ENCODE measurements around the gene PMF1.

The PMF1 gene

DNA sequence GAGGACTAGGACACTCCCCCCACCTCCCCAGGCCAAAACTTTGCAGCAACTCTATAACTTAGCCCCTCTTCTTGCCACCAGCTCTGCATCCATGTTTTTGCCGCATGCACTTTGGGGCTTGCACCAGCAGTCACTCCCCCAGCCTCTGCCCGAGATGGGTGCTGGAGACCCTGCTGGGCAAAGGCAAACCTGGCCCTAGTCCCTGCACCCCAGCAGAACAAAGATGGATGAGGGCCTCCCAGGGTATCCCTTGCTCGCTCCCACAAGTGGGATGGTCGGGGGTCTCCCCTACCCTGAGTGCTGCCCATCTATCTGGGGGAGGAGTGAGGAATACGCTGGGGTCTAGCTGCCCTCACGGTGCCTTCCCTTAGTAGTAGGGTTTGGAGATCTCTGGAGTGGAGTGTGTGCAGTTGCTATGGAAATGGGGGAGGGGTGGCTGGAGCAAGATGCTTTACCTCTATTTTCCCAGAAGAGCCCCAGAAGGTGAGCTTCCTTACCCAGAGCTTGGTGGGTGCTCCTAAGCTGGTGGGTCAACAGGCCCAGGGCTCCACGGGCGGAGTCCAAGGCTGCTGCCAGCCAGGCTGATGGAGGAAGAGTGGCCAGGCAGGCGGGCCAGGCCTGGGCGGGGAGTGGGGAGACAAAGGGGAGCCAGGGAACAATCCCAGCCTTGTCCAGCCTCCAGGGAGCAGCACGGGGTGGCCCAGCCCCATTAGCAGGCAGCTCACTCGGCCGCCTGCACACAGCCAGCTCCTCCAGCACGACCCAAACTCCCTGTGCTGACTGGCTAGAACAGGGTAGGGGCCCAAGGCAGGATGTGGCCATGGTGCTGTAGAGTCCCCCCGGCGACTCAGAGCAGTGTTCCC lies 34.9 kb downstream of the PMF1 start, which contains the start of gene PAQR6:
TSS of gene PAQR6 (minus strand) at position 597 of the 863 bp plus-strand sequence. CDS start 1,325 bp downstream, outside the sequence.
- ChIA-PET POLR2A (ENCODE audit: low non-redundant PET) (no interaction called here), CTCF (no interaction called here)
- TF ChIP-seq, protein P1, sequence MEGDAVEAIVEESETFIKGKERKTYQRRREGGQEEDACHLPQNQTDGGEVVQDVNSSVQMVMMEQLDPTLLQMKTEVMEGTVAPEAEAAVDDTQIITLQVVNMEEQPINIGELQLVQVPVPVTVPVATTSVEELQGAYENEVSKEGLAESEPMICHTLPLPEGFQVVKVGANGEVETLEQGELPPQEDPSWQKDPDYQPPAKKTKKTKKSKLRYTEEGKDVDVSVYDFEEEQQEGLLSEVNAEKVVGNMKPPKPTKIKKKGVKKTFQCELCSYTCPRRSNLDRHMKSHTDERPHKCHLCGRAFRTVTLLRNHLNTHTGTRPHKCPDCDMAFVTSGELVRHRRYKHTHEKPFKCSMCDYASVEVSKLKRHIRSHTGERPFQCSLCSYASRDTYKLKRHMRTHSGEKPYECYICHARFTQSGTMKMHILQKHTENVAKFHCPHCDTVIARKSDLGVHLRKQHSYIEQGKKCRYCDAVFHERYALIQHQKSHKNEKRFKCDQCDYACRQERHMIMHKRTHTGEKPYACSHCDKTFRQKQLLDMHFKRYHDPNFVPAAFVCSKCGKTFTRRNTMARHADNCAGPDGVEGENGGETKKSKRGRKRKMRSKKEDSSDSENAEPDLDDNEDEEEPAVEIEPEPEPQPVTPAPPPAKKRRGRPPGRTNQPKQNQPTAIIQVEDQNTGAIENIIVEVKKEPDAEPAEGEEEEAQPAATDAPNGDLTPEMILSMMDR (conservative IDR thresholded peaks at IDR 0.05; ENCODE audit: low read depth) = no peak
- H3K27ac ChIP-seq = peak within 1 kb of the TSS; percentile 82
- DNase-seq (ENCODE audit: low spot score) = no peak

DNA sequence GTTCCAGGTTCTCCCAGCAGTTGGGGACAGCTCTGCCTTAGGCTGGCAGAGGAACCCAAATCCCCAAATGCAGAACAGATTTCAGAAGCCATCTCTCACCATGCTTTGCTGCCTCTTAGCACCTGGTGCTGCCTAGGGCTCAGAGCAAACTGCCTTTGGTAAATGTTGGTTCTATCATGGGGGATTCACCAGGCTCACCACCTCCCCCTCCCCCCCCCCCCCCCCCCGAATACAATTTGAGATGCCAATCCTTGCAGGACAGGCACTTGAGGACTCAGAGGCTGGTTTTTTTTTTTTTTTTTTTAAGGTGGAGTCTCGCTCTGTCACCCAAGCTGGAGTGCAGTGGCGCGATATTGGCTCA lies 35.5 kb downstream of the PMF1 start:
- no peak for DNase-seq (ENCODE audit: low spot score)
- POLR2A ChIA-PET (ENCODE audit: low non-redundant PET) = interaction anchor here (0.7 kb wide), 1 partner anchor 21 kb away, joined by 6 read pairs; no protein-coding TSS in a partner anchor
- peak overlapping the region; percentile 82 for H3K27ac ChIP-seq
- CTCF ChIA-PET = no interaction called here
- TF ChIP-seq, protein P1 (conservative IDR thresholded peaks at IDR 0.05; ENCODE audit: low read depth) = no peak

DNA sequence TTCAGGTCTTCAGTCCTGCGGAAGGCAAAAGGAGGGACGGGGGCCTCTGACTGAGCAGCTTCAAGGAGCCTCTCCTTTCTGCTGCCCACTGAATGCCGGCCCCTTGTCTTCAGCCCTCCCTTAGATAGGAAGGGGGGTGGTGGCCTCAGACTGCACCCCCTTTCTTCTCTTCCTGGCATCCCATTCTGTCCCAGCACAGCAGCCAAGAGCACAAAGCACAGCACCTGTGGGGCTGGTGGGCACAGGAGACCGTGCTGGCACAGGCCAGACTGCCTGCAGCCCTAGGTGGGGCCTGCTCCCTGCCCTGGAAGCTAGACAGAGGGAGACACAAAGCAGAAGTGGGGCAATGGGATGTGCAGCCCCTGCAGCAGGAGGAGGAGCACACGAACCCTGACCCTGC lies 36.8 kb downstream of the PMF1 start:
- peak overlapping the region; percentile 82 for H3K27ac ChIP-seq
- DNase-seq (ENCODE audit: low spot score) = no peak
- TF ChIP-seq, protein P1 (conservative IDR thresholded peaks at IDR 0.05; ENCODE audit: low read depth) = no peak
- ChIA-PET CTCF (no interaction called here), POLR2A (ENCODE audit: low non-redundant PET) (no interaction called here)

DNA sequence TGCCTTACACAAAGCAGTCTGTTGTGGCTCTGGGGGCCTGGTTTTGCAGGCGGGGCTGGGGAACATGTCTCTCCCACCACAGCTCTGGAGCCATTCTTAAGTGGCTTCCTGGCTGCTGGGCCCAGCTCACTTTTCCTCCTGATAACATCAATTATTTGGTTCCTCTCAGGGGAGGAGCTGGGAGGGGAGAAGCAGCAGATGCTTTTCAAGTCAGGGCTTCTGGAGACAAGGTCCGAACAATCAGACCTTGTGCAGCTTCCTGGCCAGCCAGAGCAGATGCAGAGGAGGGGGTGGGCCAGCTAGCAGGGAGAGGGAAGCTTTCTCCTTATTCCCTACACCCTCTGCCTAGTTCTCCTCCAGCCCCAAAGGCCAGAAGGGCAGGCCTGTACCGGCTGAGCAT lies 38.7 kb downstream of the PMF1 start:
- no peak for DNase-seq (ENCODE audit: low spot score)
- POLR2A ChIA-PET (ENCODE audit: low non-redundant PET) = interaction anchor here (0.6 kb wide), 1 partner anchor 10 kb away, joined by 4 read pairs; no protein-coding TSS in a partner anchor
- CTCF ChIA-PET = no interaction called here
- TF ChIP-seq, protein P1 (conservative IDR thresholded peaks at IDR 0.05; ENCODE audit: low read depth) = no peak
- H3K27ac ChIP-seq = peak overlapping the region; percentile 82

DNA sequence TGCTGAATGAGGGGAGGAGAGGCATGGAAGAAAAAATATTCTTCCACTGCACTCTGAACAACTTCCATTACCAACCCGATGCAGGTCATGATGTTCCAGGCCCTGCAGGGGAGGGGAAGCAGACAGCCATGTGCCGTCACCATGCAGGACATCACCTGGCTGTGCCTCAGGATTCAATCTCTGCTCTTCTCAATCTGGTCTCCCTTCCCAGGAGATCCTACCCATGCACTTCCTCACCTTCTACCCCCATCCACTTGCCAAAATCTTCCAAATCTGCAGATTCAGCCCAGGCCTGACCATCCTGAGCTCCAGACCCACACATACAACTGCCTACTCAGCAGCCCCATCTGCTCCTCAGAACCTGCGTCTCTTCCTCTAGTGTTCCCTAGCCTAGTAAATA lies 40.8 kb downstream of the PMF1 start:
- ChIA-PET POLR2A (ENCODE audit: low non-redundant PET) (no interaction called here), CTCF (no interaction called here)
- TF ChIP-seq, protein P1 (conservative IDR thresholded peaks at IDR 0.05; ENCODE audit: low read depth) = no peak
- no peak for DNase-seq (ENCODE audit: low spot score)
- peak overlapping the region; percentile 82 for H3K27ac ChIP-seq

DNA sequence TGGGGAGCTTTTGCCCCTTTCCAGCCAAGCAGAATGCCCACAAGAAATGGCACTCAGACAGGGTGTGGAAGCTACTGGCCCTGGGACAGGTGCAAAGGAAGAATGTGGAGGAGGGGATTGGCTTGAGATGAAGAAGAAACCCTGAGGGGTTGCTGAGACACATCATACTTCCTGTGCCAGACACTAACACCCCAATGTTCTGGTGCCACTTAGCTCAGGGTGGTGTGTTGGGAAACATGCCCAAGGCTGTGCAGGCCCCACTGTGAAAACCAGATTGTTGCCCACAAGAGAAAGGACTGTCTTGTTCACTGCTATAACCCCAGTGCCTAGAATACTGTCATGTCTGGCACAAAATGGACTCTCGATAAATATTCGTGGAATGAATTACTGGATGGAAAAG lies 44.9 kb downstream of the PMF1 start:
- peak overlapping the region; percentile 97 for H3K27ac ChIP-seq

More for the DNA sequence above, 44.9 kb downstream of the PMF1 start:
- TF ChIP-seq, protein P1 (conservative IDR thresholded peaks at IDR 0.05; ENCODE audit: low read depth) = no peak
- POLR2A ChIA-PET (ENCODE audit: low non-redundant PET) = no interaction called here
- CTCF ChIA-PET = no interaction called here
- no peak for DNase-seq (ENCODE audit: low spot score)

All from RWPE1 (cell line).